Kidney epithelial cell (primary cell): ENCODE measurements around the gene VEZT. TPM values are rescaled to one million over a fixed set of nuclear protein-coding genes. Genes with fewer than 3 reads are reported as not detected.
"Not testable (repeated sequence)": the region's sequence is repeated elsewhere in the genome, so short reads cannot be mapped to it uniquely, and the experiment has no call there.

Experiments
- DNase-seq: peaks from one replicate; pipeline ENCODE4 v3.0.0-alpha.2; 2010; ENCODE audit warnings: low read depth
- H3K27me3 ChIP-seq: 2 replicates; pipeline ENCODE4 v1.6.0; 2011; ENCODE audit warnings: low read length; ENCODE audit not compliant: control insufficient read depth, insufficient read depth
- H3K36me3 ChIP-seq: 2 replicates; pipeline ENCODE4 v1.5.1; 2011; ENCODE audit warnings: low read length; ENCODE audit not compliant: control insufficient read depth, insufficient read depth
- H3K4me3 ChIP-seq: 2 replicates; pipeline ENCODE4 v1.5.1; 2011; ENCODE audit warnings: low read depth, mild to moderate bottlenecking, control low read depth, low read length
- CTCF ChIP-seq: IDR thresholded peaks from 2 replicates; pipeline ENCODE4 v1.5.1; 2011; ENCODE audit warnings: mild to moderate bottlenecking, moderate library complexity, low read length, control low read depth, inconsistent platforms; ENCODE audit not compliant: insufficient read depth, poor library complexity, severe bottlenecking
- total RNA-seq: library from RNA; depleted of rRNA; stranded (reverse); fragments of >200 nt; gene quantifications from 2 replicates; pipeline ENCODE4 v1.2.3, GENCODE V29; 2015

VEZT gene
- total RNA-seq, 1 donor from 2014 or later = 82.7 TPM

- peaks cover 1% of the 10 kb centered on the region for H3K36me3 ChIP-seq
- H3K4me3 ChIP-seq = no peak overlapping the region
- DNase-seq = no peak
- no peaks in the 10 kb centered on the region for H3K27me3 ChIP-seq
- TF ChIP-seq CTCF = no peak
These were observed 8.1 kb downstream of the VEZT start for GRCh38 chr12:95225645-95226212.

- Histone ChIP-seq H3K36me3 (peaks cover 1% of the 10 kb centered on the region), H3K4me3 (no peak overlapping the region), H3K27me3 (no peaks in the 10 kb centered on the region)
- no peak for TF ChIP-seq CTCF
- no peak for DNase-seq
These were observed 10.3 kb downstream of the VEZT start for GRCh38 chr12:95227818-95228356.

GRCh38 chr12:95228617-95229016 is 11.0 kb downstream of the VEZT start:
- no peak for DNase-seq
- TF ChIP-seq CTCF = no peak
- Histone ChIP-seq H3K27me3 (no peaks in the 10 kb centered on the region), H3K4me3 (no peak overlapping the region), H3K36me3 (peaks cover 1% of the 10 kb centered on the region)

- Histone ChIP-seq H3K27me3 (no peaks in the 10 kb centered on the region), H3K36me3 (peaks cover 1% of the 10 kb centered on the region), H3K4me3 (no peak overlapping the region)
- TF ChIP-seq CTCF = no peak
- no peak for DNase-seq
These were observed 12.0 kb downstream of the VEZT start for GRCh38 chr12:95229636-95230035.

- Histone ChIP-seq H3K36me3 (peaks cover 1% of the 10 kb centered on the region), H3K4me3 (no peak overlapping the region), H3K27me3 (no peaks in the 10 kb centered on the region)
- no peak for TF ChIP-seq CTCF
- DNase-seq = no peak
These were observed 12.7 kb downstream of the VEZT start for GRCh38 chr12:95230313-95230712.

- no peak for DNase-seq
- H3K36me3 ChIP-seq = no peaks in the 10 kb centered on the region
- no peak for TF ChIP-seq CTCF
- H3K4me3 ChIP-seq = no peak overlapping the region
- no peaks in the 10 kb centered on the region for H3K27me3 ChIP-seq
These were observed 13.6 kb downstream of the VEZT start for GRCh38 chr12:95231190-95231589.

- not testable (repeated sequence) for H3K4me3 ChIP-seq, H3K27me3 ChIP-seq, DNase-seq, H3K36me3 ChIP-seq
These were observed 16.6 kb downstream of the VEZT start for GRCh38 chr12:95234187-95234586.

GRCh38 chr12:95235621-95236020 is 18.0 kb downstream of the VEZT start:
- H3K4me3 ChIP-seq, H3K27me3 ChIP-seq, H3K36me3 ChIP-seq, DNase-seq: not testable (repeated sequence)
